ENCODE data around the gene SUGT1. TPM values are rescaled to one million over a fixed set of nuclear protein-coding genes. Genes with fewer than 3 reads are reported as not detected.

Gene SUGT1
- 82.7 TPM for total RNA-seq

GRCh38 chr13:52652196-52652979 is at the start of gene SUGT1:
TSS of gene SUGT1 (plus strand) at chr13:52652836. CDS start at chr13:52652921, 85 bp downstream.

GRCh38 chr13:52642131-52642530 is 10.5 kb upstream of the SUGT1 start, which contains the start of gene HNRNPA1L2:
TSS of gene HNRNPA1L2 (plus strand) at chr13:52642431. CDS start at chr13:52642493, 62 bp downstream.

GRCh38 chr13:52739468-52740071 is 86.9 kb downstream of the SUGT1 start, which contains the start of gene CNMD:
TSS of gene CNMD (minus strand) at chr13:52739820. CDS start at chr13:52739701, 119 bp downstream.

Other genes starting within 250 kb of the SUGT1 start
- 15.7 TPM for gene THSD1, start 246.7 kb upstream of the SUGT1 start, total RNA-seq
- gene VPS36, start 202.2 kb upstream of the SUGT1 start, total RNA-seq: 132 TPM
- gene CKAP2, start 197.4 kb upstream of the SUGT1 start, total RNA-seq: 53.1 TPM
- 9.0 TPM for gene HNRNPA1L2, start 10.4 kb upstream of the SUGT1 start, total RNA-seq
- 6.5 TPM for gene CNMD, start 87.0 kb downstream of the SUGT1 start, total RNA-seq
- gene PCDH8, start 195.8 kb downstream of the SUGT1 start, total RNA-seq: 14.4 TPM

Measured in camera-type eye (tissue), 1 donor.